ENCODE measurements around the gene FEZF1.

The FEZF1 gene

GRCh38 chr7:122304319-122304975, at the start of gene FEZF1:
FEZF1 (minus strand) TSS chr7:122304750; CDS start chr7:122304437, 313 bp downstream.
- DNase-seq, result no peak

GRCh38 chr7:122352454-122352853, 47.9 kb upstream of the FEZF1 start:
- DNase-seq, result no peak

GRCh38 chr7:122350701-122351100, 46.2 kb upstream of the FEZF1 start:
- no peak for DNase-seq

GRCh38 chr7:122344303-122344620, 39.7 kb upstream of the FEZF1 start:
- no peak for DNase-seq

GRCh38 chr7:122343601-122344302, 39.2 kb upstream of the FEZF1 start:
- no peak for DNase-seq

GRCh38 chr7:122340427-122340826, 35.9 kb upstream of the FEZF1 start:
- no peak for DNase-seq

- DNase-seq, result no peak
Measured at GRCh38 chr7:122339145-122339904, 34.8 kb upstream of the FEZF1 start.

GRCh38 chr7:122337011-122337410, 32.5 kb upstream of the FEZF1 start:
- DNase-seq, result no peak

GRCh38 chr7:122329145-122329802, 24.7 kb upstream of the FEZF1 start:
- DNase-seq, result no peak

GRCh38 chr7:122327969-122328368, 23.4 kb upstream of the FEZF1 start:
- no peak for DNase-seq

- no peak for DNase-seq
Measured at GRCh38 chr7:122316467-122317388, 12.2 kb upstream of the FEZF1 start.

- DNase-seq, result no peak
Measured at GRCh38 chr7:122315507-122316466, 11.2 kb upstream of the FEZF1 start.

GRCh38 chr7:122314284-122314683, 9.7 kb upstream of the FEZF1 start:
- no peak for DNase-seq

- no peak for DNase-seq
Measured at GRCh38 chr7:122312789-122313188, 8.2 kb upstream of the FEZF1 start.

- no peak for DNase-seq
Measured at GRCh38 chr7:122311734-122312450, 7.3 kb upstream of the FEZF1 start.

- DNase-seq, result no peak
Measured at GRCh38 chr7:122311050-122311700, 6.6 kb upstream of the FEZF1 start.

GRCh38 chr7:122310119-122311021, 5.8 kb upstream of the FEZF1 start:
- DNase-seq, result no peak

- DNase-seq, result no peak
Measured at GRCh38 chr7:122309421-122309820, 4.9 kb upstream of the FEZF1 start.

- no peak for DNase-seq
Measured at GRCh38 chr7:122307228-122307621, 2.7 kb upstream of the FEZF1 start.

All from CD4-positive, alpha-beta T cell treated with Interleukin-1 beta for 1 hour (primary cell).